Measurements from ENCODE around the gene TTLL13.
A peak's percentile ranks its signal among the peaks of the same experiment; 100 is the strongest.

TTLL13 gene

GRCh38 chr15:90249203-90249863 is at the start of gene TTLL13:
TSS of gene TTLL13 (plus strand) at chr15:90249556. CDS start at chr15:90250631, 1,075 bp downstream.
- DNase-seq: peak; percentile 74 to 80

DNA sequence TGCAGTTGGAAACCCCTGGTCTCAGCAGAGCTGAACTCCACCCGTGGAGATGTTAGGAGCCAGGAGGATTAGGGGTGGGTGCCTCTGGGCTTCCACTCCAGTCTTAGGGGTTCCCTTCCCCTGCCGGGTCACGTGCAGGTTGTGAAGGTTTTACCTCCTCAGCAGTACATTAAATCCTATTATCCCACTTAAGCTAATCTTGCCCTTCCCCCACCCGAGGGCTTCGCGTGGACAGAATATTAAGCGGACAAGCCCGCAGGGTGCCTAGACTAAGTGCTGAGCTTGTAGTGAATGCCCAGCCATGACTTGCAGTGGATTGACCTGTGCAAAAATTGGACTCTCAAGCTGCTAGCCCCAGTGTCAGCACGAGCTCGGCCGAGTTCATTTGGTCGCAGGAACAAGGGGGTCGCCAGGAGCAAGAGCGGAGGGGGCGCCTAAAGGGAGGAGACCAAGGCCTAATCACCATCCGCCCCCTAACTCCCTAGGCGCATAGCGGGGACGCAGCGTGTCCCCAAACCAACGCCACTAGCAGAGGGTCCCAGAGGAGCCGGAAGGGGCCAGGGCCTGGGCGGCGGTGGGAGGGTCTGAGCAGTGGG is 48.7 kb upstream of the TTLL13 start:
- DNase-seq: no peak

DNA sequence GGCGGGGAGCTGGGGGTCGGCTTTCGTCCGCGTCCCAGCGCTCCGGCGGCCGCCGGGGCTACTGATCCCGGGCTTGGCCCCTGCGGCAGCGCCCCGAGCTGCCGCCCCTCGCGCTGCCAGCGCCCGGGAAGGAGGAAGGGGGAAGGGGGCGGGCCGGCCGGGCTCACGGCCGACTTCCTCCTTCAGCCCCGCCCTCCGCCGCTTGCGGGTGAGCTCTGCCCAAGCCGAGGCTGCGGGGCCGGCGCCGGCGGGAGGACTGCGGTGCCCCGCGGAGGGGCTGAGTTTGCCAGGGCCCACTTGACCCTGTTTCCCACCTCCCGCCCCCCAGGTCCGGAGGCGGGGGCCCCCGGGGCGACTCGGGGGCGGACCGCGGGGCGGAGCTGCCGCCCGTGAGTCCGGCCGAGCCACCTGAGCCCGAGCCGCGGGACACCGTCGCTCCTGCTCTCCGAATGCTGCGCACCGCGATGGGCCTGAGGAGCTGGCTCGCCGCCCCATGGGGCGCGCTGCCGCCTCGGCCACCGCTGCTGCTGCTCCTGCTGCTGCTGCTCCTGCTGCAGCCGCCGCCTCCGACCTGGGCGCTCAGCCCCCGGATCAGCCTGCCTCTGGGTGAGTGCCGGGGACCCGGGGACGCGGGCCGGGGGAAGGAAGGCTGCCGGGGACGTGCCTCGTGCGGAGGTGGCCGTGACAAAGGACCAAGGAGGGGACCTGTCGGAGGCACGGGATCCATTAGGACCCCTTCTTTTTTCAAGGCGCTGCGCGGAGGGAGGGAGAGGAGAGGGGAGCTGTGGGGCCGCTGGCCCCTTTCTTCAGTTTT is 48.0 kb upstream of the TTLL13 start, which contains the start of gene SEMA4B:
Gene SEMA4B (plus strand): TSS at position 201 of the 814 bp plus-strand sequence. CDS start 249 bp downstream, at position 450.
- DNase-seq: peak; percentile 69 to 74

- no peak for DNase-seq
Observed at GRCh38 chr15:90201944-90202375, 47.4 kb upstream of the TTLL13 start.

- no peak for DNase-seq
Observed at GRCh38 chr15:90202929-90203328, 46.4 kb upstream of the TTLL13 start.

GRCh38 chr15:90203473-90203872 is 45.9 kb upstream of the TTLL13 start:
- no peak for DNase-seq

- DNase-seq: no peak
Observed at GRCh38 chr15:90203922-90204321, 45.4 kb upstream of the TTLL13 start.

DNA sequence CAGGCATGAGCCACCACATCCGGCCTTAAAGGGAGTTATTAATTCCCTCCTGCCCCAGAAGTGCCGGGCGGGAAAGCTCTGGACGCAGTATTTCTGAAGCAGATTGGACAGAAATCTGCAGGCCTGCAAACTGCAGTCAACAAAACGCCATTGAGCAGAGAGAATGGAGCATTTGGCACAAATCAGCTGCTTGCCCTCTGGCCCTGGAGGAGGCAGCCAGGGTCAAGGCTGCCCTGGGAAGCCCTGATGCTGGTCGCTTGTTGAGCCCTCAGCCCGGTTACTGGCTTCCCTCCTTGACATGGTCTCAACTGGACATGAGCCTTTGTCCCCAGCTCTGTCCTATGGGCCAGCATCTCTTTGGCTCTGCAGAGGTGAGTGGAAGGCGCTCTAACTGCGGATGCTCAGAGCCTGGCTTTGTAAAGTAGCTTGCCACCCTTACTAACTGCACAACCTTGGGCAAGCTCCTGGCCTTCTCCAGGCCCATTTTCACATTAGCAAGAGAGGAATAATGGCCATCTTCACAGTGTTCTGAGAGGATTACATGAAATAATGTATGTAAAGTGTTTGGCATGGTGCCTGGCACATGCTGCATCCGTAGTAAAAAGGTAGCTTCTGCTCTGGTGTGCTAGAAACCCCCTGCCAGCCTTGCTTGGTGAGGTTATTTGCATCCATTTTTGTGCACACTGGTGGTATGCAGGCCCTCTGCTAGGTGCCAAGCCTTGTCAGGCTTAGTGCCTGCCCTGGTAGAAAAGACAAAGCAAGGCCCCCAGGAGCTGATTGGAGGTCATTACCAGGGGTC is 44.1 kb upstream of the TTLL13 start:
- DNase-seq: no peak

GRCh38 chr15:90205886-90206285 is 43.5 kb upstream of the TTLL13 start:
- no peak for DNase-seq

- DNase-seq: no peak
Observed at GRCh38 chr15:90207252-90207651, 42.1 kb upstream of the TTLL13 start.

DNA sequence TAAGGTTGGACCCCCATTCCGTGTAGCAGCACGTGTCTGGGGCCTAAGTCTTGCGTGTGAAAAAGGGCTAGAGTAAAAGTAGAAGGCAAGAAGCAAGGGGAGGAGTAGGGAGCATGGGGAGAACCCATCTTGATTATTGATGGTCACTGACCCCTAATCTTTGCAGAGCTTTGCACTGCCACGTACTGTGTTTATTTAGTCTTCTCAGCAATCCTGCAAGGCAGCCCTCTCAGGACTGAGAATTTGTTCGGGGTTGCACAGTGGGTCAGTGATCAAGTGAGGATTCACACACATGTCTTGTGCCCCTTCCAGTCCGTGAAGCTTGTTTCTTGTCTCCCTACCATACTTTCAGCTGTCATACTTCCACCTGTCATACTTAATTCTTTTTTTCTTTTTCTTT is 41.0 kb upstream of the TTLL13 start:
- no peak for DNase-seq

GRCh38 chr15:90209591-90209990 is 39.8 kb upstream of the TTLL13 start:
- no peak for DNase-seq

DNA sequence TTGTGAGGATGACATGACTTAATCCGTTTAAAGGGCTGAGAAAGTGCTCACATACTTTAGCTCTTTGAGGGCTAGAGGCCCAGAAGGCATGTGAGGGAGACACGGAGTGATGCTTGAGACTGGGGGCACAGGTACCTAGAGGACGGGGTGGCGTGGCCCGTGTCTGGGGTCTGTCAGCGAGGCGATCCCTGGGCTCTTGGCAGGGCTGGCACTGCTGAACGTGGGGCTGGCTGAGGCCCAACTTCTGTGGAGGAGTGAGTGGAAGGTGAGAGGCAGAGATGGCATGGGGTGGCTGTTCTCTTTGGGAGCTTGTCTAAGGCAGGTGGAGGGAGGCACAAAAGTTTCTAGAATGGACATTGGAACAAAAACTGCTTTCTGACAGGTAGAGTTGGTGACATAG is 38.8 kb upstream of the TTLL13 start:
- DNase-seq: no peak

DNA sequence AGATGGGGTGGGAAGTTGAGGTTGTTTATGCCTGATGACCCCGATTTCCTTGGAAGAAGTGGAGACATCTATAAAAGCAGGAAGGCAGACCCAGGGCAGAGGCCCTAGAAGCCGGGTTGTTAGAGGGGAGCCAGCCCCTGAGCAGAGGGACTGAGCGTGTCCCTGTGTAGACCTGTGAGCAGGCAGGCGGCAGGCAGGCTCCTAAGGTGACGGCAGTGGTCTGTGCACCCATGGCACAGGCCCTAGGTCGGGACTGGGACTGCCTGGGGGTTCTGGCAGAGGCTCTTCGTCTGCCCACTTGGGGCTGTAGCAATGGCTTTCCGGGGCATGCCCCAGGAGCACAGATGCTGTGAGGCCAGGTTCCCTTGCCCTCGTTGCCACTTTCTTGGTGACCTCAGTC is 38.3 kb upstream of the TTLL13 start:
- DNase-seq: no peak

DNA sequence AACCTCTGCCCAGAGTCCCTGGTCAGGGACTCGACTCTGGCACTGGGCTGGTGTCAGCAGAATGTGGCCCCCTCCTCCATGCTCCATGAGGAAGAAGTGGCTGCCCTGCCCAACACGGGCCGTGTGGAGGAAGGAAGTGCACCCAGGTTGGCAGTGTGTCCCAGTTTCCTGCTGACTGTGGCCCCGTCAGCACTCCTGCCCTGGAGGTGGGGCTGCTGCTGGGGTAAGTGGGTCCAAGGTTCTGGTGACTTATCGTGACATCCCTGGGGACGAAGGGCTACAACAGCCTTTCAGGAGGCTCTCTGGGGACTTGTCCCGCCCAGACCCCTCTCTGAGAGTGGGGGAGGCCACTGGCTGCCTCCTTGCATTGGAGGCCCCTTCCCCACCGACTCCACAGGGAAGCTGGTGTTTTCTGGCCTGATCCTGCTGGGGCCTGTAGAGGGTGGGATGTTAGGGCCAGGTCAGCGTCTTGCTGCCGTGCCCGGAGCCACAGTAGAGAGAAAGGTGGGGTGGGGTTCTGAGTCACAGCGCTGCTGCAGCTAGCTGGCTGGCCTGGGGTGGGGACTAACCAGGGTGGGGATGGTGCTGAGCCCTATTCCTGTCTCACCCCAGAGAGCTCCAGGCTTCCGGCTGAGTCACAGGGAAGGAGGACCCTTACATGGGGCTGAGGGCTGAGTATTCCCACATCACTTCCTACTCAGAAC is 37.8 kb upstream of the TTLL13 start:
- no peak for DNase-seq

DNA sequence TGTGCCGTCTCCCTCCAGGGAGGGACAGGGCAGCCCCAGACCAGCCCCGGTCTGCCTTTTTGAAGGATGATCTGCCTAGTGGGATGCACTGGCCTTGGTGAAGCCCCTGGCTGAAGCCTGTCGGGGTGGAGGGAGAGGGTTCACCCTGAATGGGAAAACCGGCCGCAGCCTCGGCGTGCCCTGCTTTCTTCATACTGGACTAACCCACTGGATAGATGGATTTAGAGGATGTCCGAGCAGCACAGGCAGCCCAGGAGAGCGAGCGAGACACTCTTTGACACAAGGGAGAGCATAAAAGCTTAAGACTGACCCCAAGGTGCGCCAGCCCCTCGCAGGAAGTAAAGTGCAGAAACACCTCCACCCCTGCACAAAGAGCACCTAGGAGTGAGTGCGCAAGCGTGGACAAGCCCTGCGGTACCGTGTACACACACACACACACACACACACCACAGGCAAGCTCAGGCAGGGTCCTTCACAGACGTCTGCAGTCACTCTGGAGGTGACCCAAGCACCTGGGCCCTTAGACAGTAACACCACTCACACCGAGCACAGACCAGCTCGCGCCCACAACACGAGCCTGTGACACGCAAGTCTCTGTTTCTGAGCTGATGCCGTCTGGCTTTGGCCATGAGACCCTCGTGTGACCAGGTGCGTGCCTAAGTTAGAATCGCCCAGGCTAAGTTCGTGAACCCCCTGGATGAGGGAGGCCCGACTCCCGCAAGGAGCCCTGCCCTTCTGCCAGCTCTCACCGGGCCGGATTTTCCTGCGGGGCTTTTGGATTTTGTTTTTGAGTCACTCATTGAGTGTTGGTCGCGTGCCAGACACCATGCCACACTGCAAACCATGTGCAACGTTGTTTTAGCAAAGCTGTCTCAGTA is 36.9 kb upstream of the TTLL13 start:
- no peak for DNase-seq

GRCh38 chr15:90213122-90213817 is 36.1 kb upstream of the TTLL13 start:
- no peak for DNase-seq

DNA sequence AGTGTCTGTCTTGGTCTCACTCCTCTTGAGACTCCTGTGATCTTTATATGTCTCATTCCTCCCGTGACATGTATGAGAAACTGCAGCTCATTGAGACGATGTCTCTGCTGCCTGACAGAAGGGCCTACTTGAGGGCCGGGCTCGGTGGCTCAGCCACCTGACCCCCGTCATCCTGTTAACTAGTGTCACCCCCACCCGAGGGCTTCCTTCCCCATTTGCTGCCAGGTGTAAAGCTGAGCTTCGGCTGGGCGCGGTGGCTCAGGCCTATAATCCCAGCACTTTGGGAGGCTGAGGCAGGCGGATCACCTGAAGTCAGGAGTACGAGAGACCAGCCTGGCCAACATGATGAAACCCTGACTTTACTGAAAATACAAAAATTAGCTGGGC is 35.5 kb upstream of the TTLL13 start:
- DNase-seq: peak in 1 of 2 donors; percentile 58

GRCh38 chr15:90214553-90215196 is 34.7 kb upstream of the TTLL13 start:
- peak in 1 of 2 donors; percentile 56 for DNase-seq
